IMR-90 (cell line): ENCODE data around the gene CDH1. TPM values are rescaled to one million over a fixed set of nuclear protein-coding genes. Genes with fewer than 3 reads are reported as not detected.

Source experiments
- ATAC-seq: fragments of 200-7000 bp; cut with Tn5 transposase; 2 replicates; pipeline ENCODE4 v1.9.1; 2020; ENCODE audit warnings: low read depth, mild to moderate bottlenecking, moderate library complexity
- BruUV-seq: library from RNA; stranded (reverse); fragments of 400-500 nt; replicated peaks from 2 replicates; lab custom pipeline; 2021; lab: Mats Ljungman, UMichigan
- CTCF ChIA-PET: fragments of 300-600 bp; formaldehyde crosslinking; extraction: SDS; loops from one replicate; lab custom pipeline; 2021; ENCODE audit warnings: antibody characterized with exemption; lab: Yijun Ruan, JAX
- POLR2A ChIA-PET: fragments of 300-600 bp; sonication (Branson Sonifier 250); formaldehyde crosslinking; loops from one replicate; lab custom pipeline; 2022; ENCODE audit warnings: antibody characterized with exemption; ENCODE audit not compliant: unreplicated experiment; lab: Charles Lee
- DNase-seq: peaks from one replicate; pipeline ENCODE4 v3.0.0; 2013
- H2AFZ ChIP-seq: replicated peaks from 2 replicates; pipeline ENCODE3; 2013; ENCODE audit warnings: low read length, mild to moderate bottlenecking; ENCODE audit not compliant: poor library complexity
- H2AK5ac ChIP-seq: 2 replicates; pipeline ENCODE4 v1.6.1; 2013; ENCODE audit warnings: low read depth, low read length, inconsistent platforms
- H2AK9ac ChIP-seq: replicated peaks from 2 replicates; pipeline ENCODE3; 2013; ENCODE audit warnings: mild to moderate bottlenecking, low read depth, low read length, moderate library complexity; ENCODE audit not compliant: poor library complexity
- H2BK120ac ChIP-seq: 2 replicates; pipeline ENCODE4 v1.6.1; 2013; ENCODE audit warnings: low read depth, low read length, inconsistent platforms
- H2BK15ac ChIP-seq: 3 replicates; pipeline ENCODE4 v1.6.1; 2013; ENCODE audit warnings: low read depth, low read length, inconsistent platforms
- H2BK20ac ChIP-seq: 2 replicates; pipeline ENCODE4 v1.6.1; 2013; ENCODE audit warnings: low read depth, mild to moderate bottlenecking, inconsistent platforms, low read length, moderate library complexity
- H2BK5ac ChIP-seq: 2 replicates; pipeline ENCODE4 v1.6.1; 2013; ENCODE audit warnings: mild to moderate bottlenecking, low read depth, low read length, inconsistent platforms; ENCODE audit not compliant: poor library complexity, severe bottlenecking
- H3K14ac ChIP-seq: replicated peaks from 2 replicates; pipeline ENCODE4 v1.6.1; 2013; ENCODE audit warnings: low read depth, low read length, inconsistent platforms
- H3K18ac ChIP-seq: 2 replicates; pipeline ENCODE4 v1.6.1; 2013; ENCODE audit warnings: low read depth, low read length, control low read depth
- H3K23ac ChIP-seq: 2 replicates; pipeline ENCODE4 v1.6.1; 2013; ENCODE audit warnings: low read depth, low read length, inconsistent platforms
- H3K27ac ChIP-seq: 2 replicates; pipeline ENCODE4 v1.5.1; 2013; ENCODE audit warnings: mild to moderate bottlenecking, control low read depth, low read length; ENCODE audit not compliant: insufficient read depth
- H3K27me3 ChIP-seq: 2 replicates; pipeline ENCODE4 v1.6.1; 2013; ENCODE audit warnings: low read length; ENCODE audit not compliant: control insufficient read depth, insufficient read depth
- H3K36me3 ChIP-seq: 2 replicates; pipeline ENCODE4 v1.6.1; 2013; ENCODE audit warnings: low read length, mixed read lengths; ENCODE audit not compliant: control insufficient read depth, insufficient read depth
- H3K4ac ChIP-seq: 2 replicates; pipeline ENCODE4 v1.6.1; 2013; ENCODE audit warnings: low read depth, low read length, inconsistent platforms
- H3K4me1 ChIP-seq: 2 replicates; pipeline ENCODE4 v1.6.1; 2013; ENCODE audit warnings: low read length, mixed read lengths; ENCODE audit not compliant: control insufficient read depth, insufficient read depth
- H3K4me2 ChIP-seq: 2 replicates; pipeline ENCODE4 v1.6.1; 2013; ENCODE audit warnings: low read depth, mild to moderate bottlenecking, control low read depth, low read length, moderate library complexity
- H3K4me3 ChIP-seq: 2 replicates; pipeline ENCODE4 v1.5.1; 2013; ENCODE audit warnings: low read depth, mild to moderate bottlenecking, control low read depth, low read length, moderate library complexity; ENCODE audit not compliant: insufficient read depth
- H3K56ac ChIP-seq: 2 replicates; pipeline ENCODE4 v1.6.1; 2013; ENCODE audit warnings: low read length, inconsistent platforms; ENCODE audit not compliant: insufficient read depth; ENCODE audit errors: extremely low read depth
- H3K79me1 ChIP-seq, 2 experiments: 2 replicates each; pipeline ENCODE4 v1.6.1; 2013; ENCODE audit warnings: low read length in 2 of 2, inconsistent platforms in 1 of 2, low read depth in 1 of 2
- H3K9ac ChIP-seq: 2 replicates; pipeline ENCODE4 v1.6.1; 2013; ENCODE audit warnings: low read depth, low read length, control low read depth
- H3K9me1 ChIP-seq: 2 replicates; pipeline ENCODE4 v1.6.1; 2013; ENCODE audit warnings: low read length, inconsistent platforms; ENCODE audit not compliant: insufficient read depth
- H3K9me3 ChIP-seq: 2 replicates; pipeline ENCODE4 v1.6.1; 2013; ENCODE audit warnings: low read length; ENCODE audit not compliant: control insufficient read depth, insufficient read depth
- H4K20me1 ChIP-seq: 2 replicates; pipeline ENCODE4 v1.6.1; 2013; ENCODE audit warnings: low read length, inconsistent platforms; ENCODE audit not compliant: insufficient read depth
- H4K5ac ChIP-seq: 2 replicates; pipeline ENCODE4 v1.6.1; 2013; ENCODE audit warnings: mild to moderate bottlenecking, low read depth, low read length, control low read depth
- H4K8ac ChIP-seq, 2 experiments: 2 replicates each; pipeline ENCODE4 v1.6.1; 2013; ENCODE audit warnings: low read depth in 2 of 2, low read length in 2 of 2, control low read depth in 1 of 2, inconsistent platforms in 1 of 2
- H4K91ac ChIP-seq: 2 replicates; pipeline ENCODE4 v1.6.1; 2013; ENCODE audit warnings: low read depth, low read length, inconsistent platforms; ENCODE audit not compliant: insufficient read depth
- BHLHE40 ChIP-seq: fragments of 150-350 bp; IDR thresholded peaks from 2 replicates; pipeline ENCODE4 v1.6.1; 2016; ENCODE audit warnings: mild to moderate bottlenecking, low read depth, low read length
- CEBPB ChIP-seq: IDR thresholded peaks from 2 replicates; pipeline ENCODE4 v1.6.1; 2012; ENCODE audit warnings: low read depth, low read length, improper control_type of control experiment
- CHD1 ChIP-seq: IDR thresholded peaks from 2 replicates; pipeline ENCODE4 v1.6.1; 2012; ENCODE audit warnings: low read depth, low read length, improper control_type of control experiment
- FOS ChIP-seq: fragments of 150-350 bp; IDR thresholded peaks from 2 replicates; pipeline ENCODE4 v1.6.1; 2016; ENCODE audit warnings: low read depth, low read length
- MAFK ChIP-seq: IDR thresholded peaks from 2 replicates; pipeline ENCODE4 v1.6.1; 2012; ENCODE audit warnings: low read depth, low read length, improper control_type of control experiment
- MAZ ChIP-seq: IDR thresholded peaks from 2 replicates; pipeline ENCODE4 v1.6.1; 2012; ENCODE audit warnings: low read depth, mild to moderate bottlenecking, low read length, improper control_type of control experiment, moderate library complexity, borderline replicate concordance
- MXI1 ChIP-seq: IDR thresholded peaks from 2 replicates; pipeline ENCODE4 v1.6.1; 2012; ENCODE audit warnings: low read depth, mild to moderate bottlenecking, low read length, moderate library complexity, borderline replicate concordance
- NFE2L2 ChIP-seq: fragments of 150-350 bp; IDR thresholded peaks from 2 replicates; pipeline ENCODE4 v1.6.1; 2016; ENCODE audit warnings: low read depth, mild to moderate bottlenecking, low read length
- POLR2A ChIP-seq: IDR thresholded peaks from 2 replicates; pipeline ENCODE4 v1.6.1; 2012; ENCODE audit warnings: mild to moderate bottlenecking, low read depth, low read length
- RAD21 ChIP-seq: IDR thresholded peaks from 2 replicates; pipeline ENCODE4 v1.6.1; 2012; ENCODE audit warnings: low read length, improper control_type of control experiment
- RCOR1 ChIP-seq: IDR thresholded peaks from 2 replicates; pipeline ENCODE4 v1.6.1; 2012; ENCODE audit warnings: mild to moderate bottlenecking, low read length, improper control_type of control experiment; ENCODE audit not compliant: insufficient replicate concordance
- RFX5 ChIP-seq: IDR thresholded peaks from 2 replicates; pipeline ENCODE4 v1.8.0; 2012; ENCODE audit warnings: low read depth, mild to moderate bottlenecking, low read length, moderate library complexity
- SMC3 ChIP-seq: fragments of 150-350 bp; IDR thresholded peaks from 2 replicates; pipeline ENCODE4 v1.6.1; 2016; ENCODE audit warnings: low read depth, mild to moderate bottlenecking, antibody characterized with exemption, low read length, moderate library complexity
- WGBS, 2 experiments: methylation state at CpG; one replicate each; pipeline versions ENCODE4 v1.1.5 to v1.1.7; 2013; ENCODE audit warnings: missing lambda C conversion rate in 2 of 2; ENCODE audit not compliant: insufficient read length in 1 of 2; ENCODE audit errors: extremely low coverage in 2 of 2; 5-methylcytosine and 5-hydroxymethylcytosine counted together
- dilution Hi-C: fragments of 300-500 bp; cut with HindIII; formaldehyde crosslinking; loops from one replicate; pipeline ENCODE4 v1.14.3; 2018; ENCODE audit warnings: low sequenced_read_pairs; ENCODE audit not compliant: unreplicated experiment
- in situ Hi-C: fragments of 300-500 bp; cut with MboI; formaldehyde crosslinking; loops from 3 replicates; pipeline ENCODE4 v1.14.3; 2019; ENCODE audit warnings: low sequenced_read_pairs, inconsistent platforms, mixed read lengths
- intact Hi-C: fragments of 100-400 bp; cut with micrococcal nuclease; formaldehyde crosslinking; loops from 2 replicates; pipeline ENCODE4 v1.10.0; 2022
- polyA plus RNA-seq, 3 experiments: library from polyadenylated mRNA; depleted of rRNA; stranded (reverse); fragments of >200 nt; gene quantifications; 2 replicates each; pipeline ENCODE4 v1.2.3, GENCODE V29; 2012; ENCODE audit warnings: low replicate concordance in 1 of 3
- total RNA-seq: library from RNA; depleted of rRNA; stranded (reverse); fragments of >200 nt; gene quantifications from 2 replicates; pipeline ENCODE4 v1.2.3, GENCODE V29; 2012
- TF ChIP-seq, protein P1 (sequence below): fragments of 150-350 bp; IDR thresholded peaks from 2 replicates; pipeline ENCODE4 v1.6.1; 2016; ENCODE audit warnings: low read depth, mild to moderate bottlenecking, low read length, moderate library complexity, borderline replicate concordance
- TF ChIP-seq, protein P2 (sequence below): conservative IDR thresholded peaks from 2 replicates; pipeline ENCODE4 v1.5.1; 2012; ENCODE audit warnings: mild to moderate bottlenecking, low read depth, low read length, improper control_type of control experiment
- TF ChIP-seq, protein P3 (sequence below): fragments of 150-350 bp; IDR thresholded peaks from 2 replicates; pipeline ENCODE4 v1.6.1; 2017; ENCODE audit warnings: mild to moderate bottlenecking, antibody characterized with exemption, low read length, low read depth

CDH1 gene
- total and polyA plus RNA-seq, 2 of the 4 experiments (the other 2 are of a cell fraction) = under 0.01 TPM; not detected in 1

DNA sequence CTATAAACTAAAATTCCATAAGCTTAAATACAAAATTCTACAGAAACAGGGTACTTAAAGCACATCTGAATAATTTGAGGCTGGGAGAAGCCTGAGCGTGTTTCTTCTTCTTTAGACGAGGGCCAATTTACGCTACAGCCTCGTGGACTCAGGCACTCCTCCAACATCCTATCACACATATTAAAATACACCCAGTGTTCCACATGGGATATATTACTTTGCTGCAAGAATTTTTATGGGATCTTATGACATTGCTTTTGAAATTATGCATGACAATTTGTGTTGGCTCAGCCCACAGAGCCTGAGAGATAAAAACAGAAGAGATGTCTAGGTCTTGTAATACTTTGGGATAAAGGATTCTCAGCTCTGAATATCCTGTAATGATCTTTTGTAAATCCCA is 102.7 kb downstream of the CDH1 start:
- no peaks in the 10 kb centered on the region for H3K9me3 ChIP-seq
- ChIA-PET CTCF (no interaction called here), POLR2A (no interaction called here)
- no peak overlapping the region for H3K18ac ChIP-seq
- no peak overlapping the region for H3K4me3 ChIP-seq
- H3K4me2 ChIP-seq = no peak overlapping the region
- H4K5ac ChIP-seq = no peak overlapping the region
- H3K56ac ChIP-seq = no peak overlapping the region
- H3K36me3 ChIP-seq = no peaks in the 10 kb centered on the region
- dilution Hi-C loops (no loop called here), in situ Hi-C loops (no loop called here), intact Hi-C loops (no loop called here)
- peaks cover 7 to 11% of the 10 kb centered on the region in 2 experiments for H3K79me1 ChIP-seq
- H3K9me1 ChIP-seq = no peaks in the 10 kb centered on the region
- H3K9ac ChIP-seq = no peak overlapping the region
- no peak overlapping the region for H2BK120ac ChIP-seq
- H2AFZ ChIP-seq = no peak overlapping the region
- no peak overlapping the region for H2BK5ac ChIP-seq
- no peak overlapping the region for H2AK9ac ChIP-seq
- no CpG with 5 or more reads among the region's 4 CpGs for WGBS, 2 experiments
- no peak overlapping the region for H2BK15ac ChIP-seq
- no peak for DNase-seq
- H3K23ac ChIP-seq = no peak overlapping the region
- H4K91ac ChIP-seq = no peak overlapping the region
- H3K4ac ChIP-seq = no peak overlapping the region
- no peak overlapping the region for H3K14ac ChIP-seq
- H3K27ac ChIP-seq = no peak overlapping the region
- TF ChIP-seq, protein P1, sequence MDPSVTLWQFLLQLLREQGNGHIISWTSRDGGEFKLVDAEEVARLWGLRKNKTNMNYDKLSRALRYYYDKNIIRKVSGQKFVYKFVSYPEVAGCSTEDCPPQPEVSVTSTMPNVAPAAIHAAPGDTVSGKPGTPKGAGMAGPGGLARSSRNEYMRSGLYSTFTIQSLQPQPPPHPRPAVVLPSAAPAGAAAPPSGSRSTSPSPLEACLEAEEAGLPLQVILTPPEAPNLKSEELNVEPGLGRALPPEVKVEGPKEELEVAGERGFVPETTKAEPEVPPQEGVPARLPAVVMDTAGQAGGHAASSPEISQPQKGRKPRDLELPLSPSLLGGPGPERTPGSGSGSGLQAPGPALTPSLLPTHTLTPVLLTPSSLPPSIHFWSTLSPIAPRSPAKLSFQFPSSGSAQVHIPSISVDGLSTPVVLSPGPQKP = no peak
- TF ChIP-seq RFX5 = no peak
- TF ChIP-seq, protein P2, sequence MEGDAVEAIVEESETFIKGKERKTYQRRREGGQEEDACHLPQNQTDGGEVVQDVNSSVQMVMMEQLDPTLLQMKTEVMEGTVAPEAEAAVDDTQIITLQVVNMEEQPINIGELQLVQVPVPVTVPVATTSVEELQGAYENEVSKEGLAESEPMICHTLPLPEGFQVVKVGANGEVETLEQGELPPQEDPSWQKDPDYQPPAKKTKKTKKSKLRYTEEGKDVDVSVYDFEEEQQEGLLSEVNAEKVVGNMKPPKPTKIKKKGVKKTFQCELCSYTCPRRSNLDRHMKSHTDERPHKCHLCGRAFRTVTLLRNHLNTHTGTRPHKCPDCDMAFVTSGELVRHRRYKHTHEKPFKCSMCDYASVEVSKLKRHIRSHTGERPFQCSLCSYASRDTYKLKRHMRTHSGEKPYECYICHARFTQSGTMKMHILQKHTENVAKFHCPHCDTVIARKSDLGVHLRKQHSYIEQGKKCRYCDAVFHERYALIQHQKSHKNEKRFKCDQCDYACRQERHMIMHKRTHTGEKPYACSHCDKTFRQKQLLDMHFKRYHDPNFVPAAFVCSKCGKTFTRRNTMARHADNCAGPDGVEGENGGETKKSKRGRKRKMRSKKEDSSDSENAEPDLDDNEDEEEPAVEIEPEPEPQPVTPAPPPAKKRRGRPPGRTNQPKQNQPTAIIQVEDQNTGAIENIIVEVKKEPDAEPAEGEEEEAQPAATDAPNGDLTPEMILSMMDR = no peak
- TF ChIP-seq MAZ = no peak
- TF ChIP-seq NFE2L2 = no peak
- no peak for TF ChIP-seq RAD21
- TF ChIP-seq BHLHE40 = no peak
- TF ChIP-seq CHD1 = no peak
- no peak for TF ChIP-seq CEBPB
- TF ChIP-seq, protein P3, sequence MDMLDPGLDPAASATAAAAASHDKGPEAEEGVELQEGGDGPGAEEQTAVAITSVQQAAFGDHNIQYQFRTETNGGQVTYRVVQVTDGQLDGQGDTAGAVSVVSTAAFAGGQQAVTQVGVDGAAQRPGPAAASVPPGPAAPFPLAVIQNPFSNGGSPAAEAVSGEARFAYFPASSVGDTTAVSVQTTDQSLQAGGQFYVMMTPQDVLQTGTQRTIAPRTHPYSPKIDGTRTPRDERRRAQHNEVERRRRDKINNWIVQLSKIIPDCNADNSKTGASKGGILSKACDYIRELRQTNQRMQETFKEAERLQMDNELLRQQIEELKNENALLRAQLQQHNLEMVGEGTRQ = no peak
- TF ChIP-seq FOS = no peak
- no peak for TF ChIP-seq SMC3
- no peak for TF ChIP-seq MXI1
- TF ChIP-seq POLR2A = no peak
- TF ChIP-seq RCOR1 = no peak
- TF ChIP-seq MAFK = no peak
- no peaks in the 10 kb centered on the region for H3K27me3 ChIP-seq
- no peaks in the 10 kb centered on the region for H4K20me1 ChIP-seq
- BruUV-seq = no TSS peak
- H4K8ac ChIP-seq = no peak overlapping the region
- no peak overlapping the region for H2BK20ac ChIP-seq
- H2AK5ac ChIP-seq = no peak overlapping the region
- ATAC-seq = no peak
- peaks cover 3% of the 10 kb centered on the region; the same call in 1 of the 2 replicates for H3K4me1 ChIP-seq
